ENCODE results near the gene PRSS8.

GRCh38 chr16:31088459-31089183 is 46.9 kb downstream of the PRSS8 start, which contains the start of gene PRSS53:
- TF ChIP-seq MAX (IDR thresholded peaks at IDR 0.05): no peak
- TF ChIP-seq EZH2phosphoT487 (IDR thresholded peaks at IDR 0.05; ENCODE audit: borderline replicate concordance): no peak
- no peak for TF ChIP-seq CTCF (IDR thresholded peaks at IDR 0.05 in 2 of 3, conservative IDR thresholded peaks at IDR 0.05 in 1 of 3; ENCODE audit: borderline replicate concordance in 1 of 3, insufficient read depth in 1 of 3, low read depth in 2 of 3, low read length in 2 of 3)
- no peak for TF ChIP-seq POLR2A (IDR thresholded peaks at IDR 0.05; ENCODE audit: borderline replicate concordance, extremely low read depth, insufficient read depth, insufficient read length)
- TF ChIP-seq CBX3 (IDR thresholded peaks at IDR 0.05; ENCODE audit: low read depth): no peak
- TF ChIP-seq CEBPB (IDR thresholded peaks at IDR 0.05; ENCODE audit: low read depth): no peak

All from HCT116 (cell line).